Transverse colon (tissue), 4 donors: ENCODE data around the gene FKBP10.

Experiments
- CTCF ChIP-seq, 5 experiments: fragments of 200-600 bp in 3 of 5; fragments of 450-650 bp in 2 of 5; sonication (generic) in 3 of 5; IDR thresholded peaks; 1 replicate in 2 of 5; 2 replicates in 3 of 5; pipeline ENCODE4 v1.5.1; 2016 to 2017; ENCODE audit warnings: antibody characterized with exemption in 5 of 5, inconsistent platforms in 3 of 5, mild to moderate bottlenecking in 2 of 5, moderate library complexity in 1 of 5
- POLR2AphosphoS5 ChIP-seq, 3 donors: sonication (generic); formaldehyde crosslinking; IDR thresholded peaks; one replicate each; pipeline ENCODE4 v1.6.1; 2016; ENCODE audit warnings: antibody characterized with exemption in 3 of 3

GRCh38 chr17:41818024-41818423 lies 5.2 kb downstream of the FKBP10 start:
- TF ChIP-seq CTCF (IDR thresholded peaks at IDR 0.05) (no peak), POLR2AphosphoS5 (IDR thresholded peaks at IDR 0.05) (no peak)
